ENCODE data around the gene DCTPP1.

- TF ChIP-seq MTA1 (IDR thresholded peaks at IDR 0.05; ENCODE audit: borderline replicate concordance) (no peak), CC2D1A (IDR thresholded peaks at IDR 0.05) (no peak)
- TF ChIP-seq, protein P1, sequence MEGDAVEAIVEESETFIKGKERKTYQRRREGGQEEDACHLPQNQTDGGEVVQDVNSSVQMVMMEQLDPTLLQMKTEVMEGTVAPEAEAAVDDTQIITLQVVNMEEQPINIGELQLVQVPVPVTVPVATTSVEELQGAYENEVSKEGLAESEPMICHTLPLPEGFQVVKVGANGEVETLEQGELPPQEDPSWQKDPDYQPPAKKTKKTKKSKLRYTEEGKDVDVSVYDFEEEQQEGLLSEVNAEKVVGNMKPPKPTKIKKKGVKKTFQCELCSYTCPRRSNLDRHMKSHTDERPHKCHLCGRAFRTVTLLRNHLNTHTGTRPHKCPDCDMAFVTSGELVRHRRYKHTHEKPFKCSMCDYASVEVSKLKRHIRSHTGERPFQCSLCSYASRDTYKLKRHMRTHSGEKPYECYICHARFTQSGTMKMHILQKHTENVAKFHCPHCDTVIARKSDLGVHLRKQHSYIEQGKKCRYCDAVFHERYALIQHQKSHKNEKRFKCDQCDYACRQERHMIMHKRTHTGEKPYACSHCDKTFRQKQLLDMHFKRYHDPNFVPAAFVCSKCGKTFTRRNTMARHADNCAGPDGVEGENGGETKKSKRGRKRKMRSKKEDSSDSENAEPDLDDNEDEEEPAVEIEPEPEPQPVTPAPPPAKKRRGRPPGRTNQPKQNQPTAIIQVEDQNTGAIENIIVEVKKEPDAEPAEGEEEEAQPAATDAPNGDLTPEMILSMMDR (IDR thresholded peaks at IDR 0.05 in 2 of 3, conservative IDR thresholded peaks at IDR 0.05 in 1 of 3; ENCODE audit: insufficient read depth in 2 of 3, low read depth in 1 of 3, low read length in 3 of 3), result no peak
Observed at GRCh38 chr16:30397056-30397455, 32.8 kb downstream of the DCTPP1 start.

All from K562 (cell line).